Astrocyte (in vitro differentiated cells and primary cell): Measurements from ENCODE around the gene RPS6KA2. TPM values are rescaled to one million over a fixed set of nuclear protein-coding genes. Genes with fewer than 3 reads are reported as not detected.

Source experiments
- DNase-seq: peaks from one replicate; pipeline ENCODE4 v3.0.0-alpha.2; 2010; ENCODE audit warnings: low read depth
- FAIRE-seq: peaks from 2 replicates; lab custom pipeline; 2011; peaks lifted over from hg19 to GRCh38; lab: Jason Lieb, UNC
- H2AFZ ChIP-seq: 2 replicates; pipeline ENCODE4 v1.6.0; 2012; ENCODE audit warnings: low read depth, low read length, inconsistent platforms
- H3K27ac ChIP-seq: 2 replicates; pipeline ENCODE4 v1.5.1; 2011; ENCODE audit warnings: low read depth, low read length, inconsistent platforms
- H3K27me3 ChIP-seq: 2 replicates; pipeline ENCODE4 v1.6.0; 2011; ENCODE audit warnings: low read length, inconsistent platforms; ENCODE audit not compliant: insufficient read depth
- H3K36me3 ChIP-seq: 2 replicates; pipeline ENCODE4 v1.5.1; 2011; ENCODE audit warnings: low read length, inconsistent platforms; ENCODE audit not compliant: insufficient read depth
- H3K4me1 ChIP-seq: 2 replicates; pipeline ENCODE4 v1.5.1; 2011; ENCODE audit warnings: low read length, inconsistent platforms; ENCODE audit not compliant: insufficient read depth
- H3K4me2 ChIP-seq: 2 replicates; pipeline ENCODE4 v1.6.0; 2012; ENCODE audit warnings: low read length, inconsistent platforms
- H3K4me3 ChIP-seq: 2 replicates; pipeline ENCODE4 v1.5.1; 2011; ENCODE audit warnings: low read depth, mild to moderate bottlenecking, low read length, inconsistent platforms; ENCODE audit not compliant: insufficient read depth
- H3K79me2 ChIP-seq: 2 replicates; pipeline ENCODE4 v1.6.0; 2012; ENCODE audit warnings: mild to moderate bottlenecking, low read length, inconsistent platforms; ENCODE audit not compliant: insufficient read depth
- H3K9ac ChIP-seq: 2 replicates; pipeline ENCODE4 v1.6.0; 2012; ENCODE audit warnings: mild to moderate bottlenecking, low read length, inconsistent platforms
- H3K9me3 ChIP-seq: 2 replicates; pipeline ENCODE4 v1.5.1; 2012; ENCODE audit warnings: low read depth, mild to moderate bottlenecking, low read length, inconsistent platforms; ENCODE audit not compliant: insufficient read depth
- H4K20me1 ChIP-seq: 2 replicates; pipeline ENCODE4 v1.6.0; 2012; ENCODE audit warnings: low read length, inconsistent platforms; ENCODE audit not compliant: insufficient read depth
- H3K27ac Mint-ChIP-seq: one replicate; pipeline ENCODE4 v1.8.0; 2021; ENCODE audit warnings: mild to moderate bottlenecking, mixed read lengths; ENCODE audit not compliant: unreplicated experiment
- H3K27me3 Mint-ChIP-seq: one replicate; pipeline ENCODE4 v1.8.0; 2021; ENCODE audit warnings: low read depth, mixed read lengths; ENCODE audit not compliant: unreplicated experiment
- H3K36me3 Mint-ChIP-seq: one replicate; pipeline ENCODE4 v1.8.0; 2021; ENCODE audit warnings: low read depth, mixed read lengths; ENCODE audit not compliant: unreplicated experiment
- H3K4me1 Mint-ChIP-seq: one replicate; pipeline ENCODE4 v1.8.0; 2021; ENCODE audit warnings: low read depth, mixed read lengths; ENCODE audit not compliant: unreplicated experiment
- H3K4me3 Mint-ChIP-seq: one replicate; pipeline ENCODE4 v1.8.0; 2021; ENCODE audit warnings: mild to moderate bottlenecking, moderate library complexity, mixed read lengths; ENCODE audit not compliant: unreplicated experiment
- H3K9me3 Mint-ChIP-seq: one replicate; pipeline ENCODE4 v1.8.0; 2021; ENCODE audit warnings: mild to moderate bottlenecking, mixed read lengths; ENCODE audit not compliant: unreplicated experiment
- CTCF ChIP-seq: IDR thresholded peaks from 2 replicates; pipeline ENCODE4 v1.5.1; 2011; ENCODE audit warnings: low read depth, mild to moderate bottlenecking, inconsistent platforms, low read length, moderate library complexity; ENCODE audit not compliant: insufficient read depth
- EZH2 ChIP-seq: IDR thresholded peaks from 2 replicates; pipeline ENCODE4 v1.6.1; 2012; ENCODE audit warnings: mild to moderate bottlenecking, low read length, inconsistent platforms; ENCODE audit not compliant: insufficient read depth
- total RNA-seq: library from RNA; stranded (reverse); gene quantifications from 2 replicates; pipeline ENCODE4 v1.2.1, GENCODE V29; 2021

RPS6KA2 gene
- total RNA-seq, 1 donor from 2014 or later: 33.5 TPM

- Mint-ChIP-seq H3K36me3 (peaks cover 43% of the 10 kb centered on the region), H3K27me3 (no peaks in the 10 kb centered on the region), H3K4me3 (no peak overlapping the region), H3K4me1 (peaks cover 12% of the 10 kb centered on the region), H3K9me3 (peaks cover 4% of the 10 kb centered on the region), H3K27ac (no peak overlapping the region)
- Histone ChIP-seq H3K4me1 (no peaks in the 10 kb centered on the region), H3K9me3 (peaks cover 5% of the 10 kb centered on the region), H2AFZ (no peak overlapping the region), H3K4me2 (no peak overlapping the region), H3K36me3 (peaks cover 3% of the 10 kb centered on the region), H3K27ac (no peak overlapping the region), H3K9ac (no peak overlapping the region), H3K79me2 (no peaks in the 10 kb centered on the region), H4K20me1 (peaks cover 12% of the 10 kb centered on the region), H3K27me3 (no peaks in the 10 kb centered on the region), H3K4me3 (no peak overlapping the region)
- peak; percentile 54 for FAIRE-seq
- TF ChIP-seq EZH2 (no peak), CTCF (no peak)
- peak; percentile 9 for DNase-seq
Observed at GRCh38 chr6:166420351-166420750, 206.7 kb downstream of the RPS6KA2 start.

- peaks cover 4% of the 10 kb centered on the region for H3K9me3 Mint-ChIP-seq
- peaks cover 12% of the 10 kb centered on the region for H4K20me1 ChIP-seq
- TF ChIP-seq CTCF (no peak), EZH2 (no peak)
- H3K4me3 ChIP-seq: no peak overlapping the region
- no peaks in the 10 kb centered on the region for H3K4me1 ChIP-seq
- no peaks in the 10 kb centered on the region for H3K27me3 ChIP-seq
- no peak overlapping the region for H2AFZ ChIP-seq
- H3K4me2 ChIP-seq: no peak overlapping the region
- H3K27ac ChIP-seq: no peak overlapping the region
- H3K27me3 Mint-ChIP-seq: no peaks in the 10 kb centered on the region
- H3K9ac ChIP-seq: no peak overlapping the region
- DNase-seq (no peak), FAIRE-seq (no peak)
- peaks cover 45% of the 10 kb centered on the region for H3K36me3 Mint-ChIP-seq
- no peak overlapping the region for H3K4me3 Mint-ChIP-seq
- H3K9me3 ChIP-seq: peaks cover 5% of the 10 kb centered on the region
- peaks cover 3% of the 10 kb centered on the region for H3K36me3 ChIP-seq
- no peaks in the 10 kb centered on the region for H3K79me2 ChIP-seq
- no peak overlapping the region for H3K27ac Mint-ChIP-seq
- H3K4me1 Mint-ChIP-seq: peaks cover 12% of the 10 kb centered on the region
Observed at GRCh38 chr6:166419717-166420116, 207.3 kb downstream of the RPS6KA2 start.

GRCh38 chr6:166419286-166419685, 207.8 kb downstream of the RPS6KA2 start:
- no peak overlapping the region for H3K4me3 Mint-ChIP-seq
- Histone ChIP-seq H3K4me1 (no peaks in the 10 kb centered on the region), H3K36me3 (peaks cover 3% of the 10 kb centered on the region), H3K9me3 (peaks cover 5% of the 10 kb centered on the region), H3K4me3 (no peak overlapping the region), H3K79me2 (no peaks in the 10 kb centered on the region), H3K4me2 (no peak overlapping the region), H3K27me3 (no peaks in the 10 kb centered on the region), H3K9ac (no peak overlapping the region), H4K20me1 (peaks cover 12% of the 10 kb centered on the region), H3K27ac (no peak overlapping the region), H2AFZ (no peak overlapping the region)
- peaks cover 12% of the 10 kb centered on the region for H3K4me1 Mint-ChIP-seq
- peaks cover 45% of the 10 kb centered on the region for H3K36me3 Mint-ChIP-seq
- peak; percentile 66 for DNase-seq
- FAIRE-seq: no peak
- no peak for TF ChIP-seq CTCF
- TF ChIP-seq EZH2: no peak
- no peaks in the 10 kb centered on the region for H3K27me3 Mint-ChIP-seq
- peaks cover 4% of the 10 kb centered on the region for H3K9me3 Mint-ChIP-seq
- H3K27ac Mint-ChIP-seq: no peak overlapping the region
